H9 (cell line): ENCODE results near the gene STAB2. TPM values are rescaled to one million over a fixed set of nuclear protein-coding genes. Genes with fewer than 3 reads are reported as not detected.

Experiments
- DNase-seq: peaks from one replicate; pipeline ENCODE4 v3.0.0-alpha.2; 2017
- H2AFZ ChIP-seq: one replicate; pipeline ENCODE4 v1.6.1; 2013; ENCODE audit warnings: mild to moderate bottlenecking, low read length, control low read depth, moderate library complexity
- H2AK5ac ChIP-seq: 2 replicates; pipeline ENCODE4 v1.6.1; 2013; ENCODE audit warnings: low read length, control low read depth, mixed read lengths; ENCODE audit not compliant: insufficient read length
- H2BK120ac ChIP-seq: one replicate; pipeline ENCODE4 v1.6.1; 2013; ENCODE audit warnings: low read depth, mild to moderate bottlenecking, low read length, control low read depth, inconsistent platforms; ENCODE audit not compliant: poor library complexity, severe bottlenecking
- H2BK12ac ChIP-seq: 2 replicates; pipeline ENCODE4 v1.6.1; 2013; ENCODE audit warnings: low read length, control low read depth, mixed read lengths, low read depth; ENCODE audit not compliant: insufficient read length
- H2BK15ac ChIP-seq: 2 replicates; pipeline ENCODE4 v1.6.1; 2013; ENCODE audit warnings: low read depth, low read length, control low read depth
- H2BK20ac ChIP-seq: one replicate; pipeline ENCODE4 v1.6.1; 2013; ENCODE audit warnings: low read depth, mild to moderate bottlenecking, low read length, control low read depth, inconsistent platforms; ENCODE audit not compliant: poor library complexity, severe bottlenecking
- H2BK5ac ChIP-seq: 2 replicates; pipeline ENCODE4 v1.6.1; 2013; ENCODE audit warnings: low read length, control low read depth, mixed read lengths; ENCODE audit not compliant: insufficient read length
- H3K14ac ChIP-seq: 2 replicates; pipeline ENCODE4 v1.6.1; 2013; ENCODE audit warnings: low read length, control low read depth; ENCODE audit not compliant: insufficient read depth
- H3K18ac ChIP-seq: 2 replicates; pipeline ENCODE4 v1.6.1; 2013; ENCODE audit warnings: low read depth, mild to moderate bottlenecking, mixed read lengths, low read length, control low read depth; ENCODE audit not compliant: insufficient read length
- H3K23ac ChIP-seq: 2 replicates; pipeline ENCODE4 v1.6.1; 2013; ENCODE audit warnings: low read length, control low read depth, mixed read lengths, low read depth; ENCODE audit not compliant: insufficient read length
- H3K23me2 ChIP-seq: 2 replicates; pipeline ENCODE4 v1.6.1; 2013; ENCODE audit warnings: low read depth, mild to moderate bottlenecking, mixed read lengths, low read length, control low read depth; ENCODE audit not compliant: insufficient read length, poor library complexity, severe bottlenecking
- H3K27ac ChIP-seq: 2 replicates; pipeline ENCODE4 v1.5.1; 2013; ENCODE audit warnings: low read length, control low read depth, mixed read lengths, low read depth; ENCODE audit not compliant: insufficient read length
- H3K27me3 ChIP-seq: 2 replicates; pipeline ENCODE4 v1.6.1; 2013; ENCODE audit warnings: low read length, control low read depth, inconsistent platforms; ENCODE audit not compliant: insufficient read depth
- H3K4ac ChIP-seq: 2 replicates; pipeline ENCODE4 v1.6.1; 2013; ENCODE audit warnings: low read depth, mild to moderate bottlenecking, control low read depth, inconsistent platforms, low read length, moderate library complexity
- H3K4me1 ChIP-seq: 2 replicates; pipeline ENCODE4 v1.6.1; 2013; ENCODE audit warnings: low read length, control low read depth, inconsistent platforms; ENCODE audit not compliant: insufficient read depth
- H3K4me2 ChIP-seq: 2 replicates; pipeline ENCODE4 v1.6.1; 2013; ENCODE audit warnings: low read length, control low read depth, mixed read lengths; ENCODE audit not compliant: insufficient read length, insufficient read depth
- H3K56ac ChIP-seq: 2 replicates; pipeline ENCODE4 v1.6.1; 2013; ENCODE audit warnings: low read depth, mild to moderate bottlenecking, mixed read lengths, low read length, control low read depth; ENCODE audit not compliant: insufficient read length
- H3K79me1 ChIP-seq: 2 replicates; pipeline ENCODE4 v1.6.1; 2013; ENCODE audit warnings: low read depth, mild to moderate bottlenecking, moderate library complexity, low read length, control low read depth, inconsistent platforms; ENCODE audit not compliant: insufficient read depth, poor library complexity, severe bottlenecking
- H3K79me2 ChIP-seq: 2 replicates; pipeline ENCODE4 v1.6.1; 2013; ENCODE audit warnings: low read length, control low read depth, inconsistent platforms; ENCODE audit not compliant: insufficient read depth
- H3K9ac ChIP-seq: 2 replicates; pipeline ENCODE4 v1.6.1; 2013; ENCODE audit warnings: low read length, control low read depth, mixed read lengths; ENCODE audit not compliant: insufficient read length; ENCODE audit errors: extremely low read depth
- H3K9me3 ChIP-seq: one replicate; pipeline ENCODE4 v1.6.1; 2013; ENCODE audit warnings: low read depth, low read length, inconsistent platforms; ENCODE audit not compliant: control insufficient read depth
- H3T11ph ChIP-seq: one replicate; pipeline ENCODE4 v1.6.1; 2013; ENCODE audit warnings: mild to moderate bottlenecking, low read length, control low read depth, inconsistent platforms
- H4K20me1 ChIP-seq: one replicate; pipeline ENCODE4 v1.6.1; 2013; ENCODE audit not compliant: control insufficient read depth, insufficient read length, insufficient read depth
- H4K5ac ChIP-seq: 2 replicates; pipeline ENCODE4 v1.6.1; 2013; ENCODE audit warnings: low read depth, mild to moderate bottlenecking, mixed read lengths, low read length, control low read depth; ENCODE audit not compliant: insufficient read length
- H4K8ac ChIP-seq: replicated peaks from 2 replicates; pipeline ENCODE4 v1.6.1; 2013; ENCODE audit warnings: low read length, control low read depth, mixed read lengths, low read depth; ENCODE audit not compliant: insufficient read length
- H4K91ac ChIP-seq: 2 replicates; pipeline ENCODE4 v1.6.1; 2013; ENCODE audit warnings: low read depth, mild to moderate bottlenecking, moderate library complexity, mixed read lengths, low read length, control low read depth; ENCODE audit not compliant: insufficient read length
- H3K27ac Mint-ChIP-seq, 3 experiments: 2 replicates in 2 of 3; 3 replicates in 1 of 3; pipeline ENCODE4 v1.8.0; 2020 to 2021; ENCODE audit warnings: mixed read lengths in 3 of 3, mild to moderate bottlenecking in 1 of 3, moderate library complexity in 1 of 3
- H3K27me3 Mint-ChIP-seq: 2 replicates; pipeline ENCODE4 v1.8.0; 2021; ENCODE audit warnings: low read depth, mild to moderate bottlenecking, moderate library complexity, mixed read lengths
- H3K36me3 Mint-ChIP-seq, 3 experiments: 2 replicates in 2 of 3; 3 replicates in 1 of 3; pipeline ENCODE4 v1.8.0; 2020 to 2021; ENCODE audit warnings: low read depth in 3 of 3, mixed read lengths in 3 of 3; ENCODE audit not compliant: insufficient read depth in 1 of 3
- H3K4me1 Mint-ChIP-seq, 2 experiments: 2 replicates each; pipeline ENCODE4 v1.8.0; 2020; ENCODE audit warnings: mixed read lengths in 2 of 2
- H3K4me3 Mint-ChIP-seq, 2 experiments: 2 replicates in 1 of 2; 3 replicates in 1 of 2; pipeline ENCODE4 v1.8.0; 2020 to 2021; ENCODE audit warnings: mild to moderate bottlenecking in 2 of 2, mixed read lengths in 2 of 2, moderate library complexity in 1 of 2
- H3K9me3 Mint-ChIP-seq, 2 experiments: 2 replicates in 1 of 2; 3 replicates in 1 of 2; pipeline ENCODE4 v1.8.0; 2020; ENCODE audit warnings: mild to moderate bottlenecking in 2 of 2, mixed read lengths in 2 of 2, moderate library complexity in 1 of 2
- CTCF ChIP-seq: fragments of 200-600 bp; sonication (generic); conservative IDR thresholded peaks from 3 replicates; pipeline ENCODE4 v1.8.0; 2021; ENCODE audit warnings: antibody characterized with exemption, mild to moderate bottlenecking
- WGBS: extraction: QIAGEN DNeasy Blood & Tissue Kit; methylation state at CpG from one replicate; pipeline ENCODE4 v1.1.7; 2013; ENCODE audit warnings: missing lambda C conversion rate, low lambda C conversion rate, mixed read lengths; ENCODE audit not compliant: insufficient read length; ENCODE audit errors: extremely low coverage; 5-methylcytosine and 5-hydroxymethylcytosine counted together
- total RNA-seq: library from RNA; stranded (reverse); gene quantifications from 2 replicates; pipeline ENCODE4 v1.2.1, GENCODE V29; 2021

STAB2 gene
- total RNA-seq, 1 experiment from 2014 or later: 0.02 TPM

- no peaks in the 10 kb centered on the region for H4K20me1 ChIP-seq
- no peak overlapping the region for H2BK12ac ChIP-seq
- no peak overlapping the region for H4K8ac ChIP-seq
- H3K9me3 Mint-ChIP-seq: no peaks in the 10 kb centered on the region; a peak in 1 of 5 replicates
- no peak overlapping the region for H3K4me2 ChIP-seq
- no peak overlapping the region for H2AFZ ChIP-seq
- H3K27me3 Mint-ChIP-seq: no peaks in the 10 kb centered on the region
- no peak for DNase-seq
- H2BK15ac ChIP-seq: no peak overlapping the region
- H3K14ac ChIP-seq: no peak overlapping the region
- no peaks in the 10 kb centered on the region for H3K27me3 ChIP-seq
- no peak overlapping the region for H3K27ac Mint-ChIP-seq
- H4K91ac ChIP-seq: no peak overlapping the region
- H3K27ac ChIP-seq: no peak overlapping the region
- H4K5ac ChIP-seq: no peak overlapping the region
- H3K23me2 ChIP-seq: no peaks in the 10 kb centered on the region
- no peaks in the 10 kb centered on the region for H3K79me2 ChIP-seq
- no peaks in the 10 kb centered on the region for H3K79me1 ChIP-seq
- H3K4me3 Mint-ChIP-seq: no peak overlapping the region
- H3K4me1 ChIP-seq: no peaks in the 10 kb centered on the region
- H2AK5ac ChIP-seq: no peak overlapping the region
- no peak for TF ChIP-seq CTCF
- H3K4ac ChIP-seq: no peak overlapping the region
- no peak overlapping the region for H2BK20ac ChIP-seq
- H3K4me1 Mint-ChIP-seq: no peaks in the 10 kb centered on the region
- H3K9ac ChIP-seq: no peak overlapping the region
- no peak overlapping the region for H3K56ac ChIP-seq
- H3T11ph ChIP-seq: no peak overlapping the region
- H3K18ac ChIP-seq: no peak overlapping the region
- no peaks in the 10 kb centered on the region for H3K36me3 Mint-ChIP-seq
- H3K9me3 ChIP-seq: no peaks in the 10 kb centered on the region
- H2BK5ac ChIP-seq: no peak overlapping the region
- no CpG with 5 or more reads among the region's 6 CpGs for WGBS
- H2BK120ac ChIP-seq: no peak overlapping the region
- H3K23ac ChIP-seq: no peak overlapping the region
Measured at GRCh38 chr12:103686026-103686425, 99.0 kb downstream of the STAB2 start.
